Measurements from ENCODE around the gene DDO. TPM values are rescaled to one million over a fixed set of nuclear protein-coding genes. Genes with fewer than 3 reads are reported as not detected.

The DDO gene, protein sequence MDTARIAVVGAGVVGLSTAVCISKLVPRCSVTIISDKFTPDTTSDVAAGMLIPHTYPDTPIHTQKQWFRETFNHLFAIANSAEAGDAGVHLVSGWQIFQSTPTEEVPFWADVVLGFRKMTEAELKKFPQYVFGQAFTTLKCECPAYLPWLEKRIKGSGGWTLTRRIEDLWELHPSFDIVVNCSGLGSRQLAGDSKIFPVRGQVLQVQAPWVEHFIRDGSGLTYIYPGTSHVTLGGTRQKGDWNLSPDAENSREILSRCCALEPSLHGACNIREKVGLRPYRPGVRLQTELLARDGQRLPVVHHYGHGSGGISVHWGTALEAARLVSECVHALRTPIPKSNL
- 1.3 and 1.7 TPM in 2 replicates for total RNA-seq (ENCODE audit: low replicate concordance)

DNA sequence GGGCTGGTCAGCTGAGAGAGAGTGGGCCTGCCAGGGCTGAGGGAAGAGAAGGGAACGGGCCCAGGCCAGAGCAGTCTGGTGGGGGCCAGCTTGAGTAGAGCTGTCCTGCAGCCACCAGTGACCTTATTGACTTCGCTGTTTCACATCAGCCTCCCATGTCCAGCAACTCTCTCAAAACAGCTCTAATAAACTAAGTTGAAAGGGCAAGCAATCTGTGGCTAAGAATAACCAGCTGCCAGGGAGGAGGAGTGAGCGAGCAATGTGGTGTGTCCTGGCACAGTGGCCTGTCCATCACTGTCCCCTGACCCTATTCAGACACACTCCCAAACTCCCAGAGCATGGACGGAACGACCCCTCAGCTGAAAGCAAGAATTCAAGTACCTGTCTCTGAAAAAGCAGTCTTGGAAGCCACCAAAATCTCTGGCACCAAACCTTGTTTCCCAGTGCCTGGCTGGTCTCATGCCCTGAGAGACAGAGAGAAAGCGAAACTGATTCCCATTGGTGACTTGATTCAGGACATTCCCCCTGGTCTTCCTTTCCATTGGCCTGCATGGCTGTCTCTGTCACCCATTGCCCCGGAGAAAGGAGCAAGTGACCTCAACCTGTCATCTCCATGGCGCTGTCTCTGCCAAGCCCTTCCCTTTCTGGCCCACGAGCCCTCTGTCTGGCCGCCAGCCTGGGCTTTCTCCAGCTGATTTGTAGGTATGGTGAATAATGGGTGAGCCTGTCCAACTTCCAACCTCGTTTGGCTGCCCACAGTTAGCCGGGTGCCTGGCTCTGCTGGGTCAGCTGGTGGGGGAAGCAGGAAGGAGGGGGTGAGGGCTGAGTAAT, at the start of gene DDO:
Gene DDO, minus strand, starts transcription at position 490 of the 831 bp plus-strand sequence. CDS start 2,113 bp downstream, outside the sequence.

DNA sequence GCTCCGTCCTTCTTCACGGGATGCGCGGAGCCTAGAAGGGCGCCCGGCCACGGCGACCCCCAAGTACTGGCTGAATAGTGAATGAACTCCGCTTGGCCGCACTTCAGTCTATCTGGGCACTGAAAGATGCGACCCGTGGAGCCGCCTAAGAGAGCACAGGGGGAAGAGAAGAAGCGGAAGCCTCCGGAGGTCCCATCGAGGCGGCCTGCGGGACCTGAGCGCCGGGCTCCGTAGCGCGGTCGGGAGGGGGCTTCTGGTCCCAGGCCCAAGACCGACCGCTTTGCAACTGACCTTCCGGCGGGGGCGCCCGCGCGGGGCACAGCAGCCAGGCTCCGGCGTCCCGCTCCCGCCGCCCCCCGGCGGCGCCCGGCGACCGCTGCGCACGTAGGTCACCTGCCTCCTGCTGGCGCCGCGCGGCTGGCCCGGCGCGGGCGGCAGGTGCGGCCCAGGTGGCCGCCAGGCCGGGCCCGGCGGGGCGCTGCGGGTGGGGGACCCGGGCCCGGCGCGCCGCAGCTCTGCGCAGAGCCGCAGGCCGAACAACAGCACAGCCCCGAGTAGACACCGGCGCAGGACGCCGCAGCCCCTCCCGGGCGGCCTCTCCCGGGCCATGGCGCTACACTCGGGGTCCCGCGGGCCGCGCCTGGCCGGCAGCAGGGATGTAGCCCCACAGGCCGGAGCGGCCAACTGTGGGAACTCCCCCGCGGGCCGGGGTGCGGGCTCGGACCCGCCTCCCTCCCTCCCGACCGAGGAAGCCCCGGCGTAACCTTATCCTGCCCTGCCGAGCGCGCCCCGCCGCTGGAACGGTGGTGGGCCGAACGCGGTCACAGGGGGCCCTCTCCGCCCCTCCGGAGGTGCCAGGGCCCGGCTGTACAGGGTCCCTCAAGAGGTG, 57.5 kb downstream of the DDO start, which contains the start of gene METTL24:
Gene METTL24, minus strand, starts transcription at position 686 of the 889 bp plus-strand sequence. Its CDS starts 77 bp downstream, at position 609.

Other genes starting within 250 kb of the DDO start
- gene WASF1, start 235.9 kb downstream of the DDO start, total RNA-seq (ENCODE audit: low replicate concordance): 4.7 and 5.2 TPM in 2 replicates
- 15.3 and 15.8 TPM in 2 replicates for gene CDC40, start 235.1 kb downstream of the DDO start, total RNA-seq (ENCODE audit: low replicate concordance)
- gene METTL24, start 57.2 kb downstream of the DDO start, total RNA-seq (ENCODE audit: low replicate concordance): 0.38 and 0.59 TPM in 2 replicates
- not detected in 2 replicates for gene SLC22A16, start 61.0 kb upstream of the DDO start, total RNA-seq (ENCODE audit: low replicate concordance)